22Rv1 (cell line): ENCODE results near the gene FLAD1.

Experiments
- H3K27ac ChIP-seq: fragments of 450-650 bp; 2 replicates; pipeline ENCODE4 v1.5.1; 2017
- CTCF ChIP-seq: fragments of 450-650 bp; IDR thresholded peaks from 2 replicates; pipeline ENCODE4 v1.5.1; 2017; ENCODE audit warnings: mild to moderate bottlenecking
- ZFX ChIP-seq: fragments of 450-650 bp; IDR thresholded peaks from 2 replicates; pipeline ENCODE4 v1.6.1; 2017; ENCODE audit warnings: antibody characterized with exemption, borderline replicate concordance

Gene FLAD1

GRCh38 chr1:154970631-154971340 lies 12.4 kb upstream of the FLAD1 start, which contains the start of gene SHC1:
TSS of gene SHC1 (minus strand) at chr1:154970747. CDS start at chr1:154970526, 221 bp downstream.
- TF ChIP-seq ZFX (no peak), CTCF (no peak)
- peak within 1 kb of the TSS; percentile 98 for H3K27ac ChIP-seq

GRCh38 chr1:154971341-154971998 lies 11.7 kb upstream of the FLAD1 start:
- no peak for TF ChIP-seq ZFX
- TF ChIP-seq CTCF: no peak
- peak overlapping the region; percentile 98 for H3K27ac ChIP-seq

- TF ChIP-seq ZFX: no peak
- no peak for TF ChIP-seq CTCF
- peak overlapping the region; percentile 98 for H3K27ac ChIP-seq
Observed at GRCh38 chr1:154972213-154972516, 11.0 kb upstream of the FLAD1 start.

GRCh38 chr1:154972517-154973343 lies 10.4 kb upstream of the FLAD1 start:
- TF ChIP-seq ZFX (no peak), CTCF (no peak)
- H3K27ac ChIP-seq: peak overlapping the region; percentile 98

- H3K27ac ChIP-seq: peak overlapping the region; percentile 98
- peak; percentile 62 for TF ChIP-seq CTCF
- no peak for TF ChIP-seq ZFX
Observed at GRCh38 chr1:154973344-154974101, 9.6 kb upstream of the FLAD1 start.

- peak within 1 kb of the TSS; percentile 98 for H3K27ac ChIP-seq
- TF ChIP-seq CTCF (no peak), ZFX (no peak)
Observed at GRCh38 chr1:154974102-154974807, 8.9 kb upstream of the FLAD1 start, which contains the start of gene CKS1B. TSS of gene CKS1B (plus strand) at chr1:154974681. CDS start at chr1:154974746, 65 bp downstream.
